K562 (cell line): ENCODE results near the gene HAP1. TPM values are rescaled to one million over a fixed set of nuclear protein-coding genes. Genes with fewer than 3 reads are reported as not detected.
A peak's percentile ranks its signal among the peaks of the same experiment; 100 is the strongest.

Experiments used
- BCLAF1 ChIP-seq, 2 experiments: fragments of 450-650 bp in 1 of 2; IDR thresholded peaks; 2 replicates each; pipeline ENCODE4 v1.6.1; 2011 to 2017; ENCODE audit warnings: low read depth in 2 of 2, antibody characterized with exemption in 1 of 2, borderline replicate concordance in 1 of 2, low read length in 1 of 2, mild to moderate bottlenecking in 1 of 2, mixed read lengths in 1 of 2; ENCODE audit not compliant: control insufficient read depth in 1 of 2
- DEAF1 ChIP-seq: fragments of 450-650 bp; formaldehyde crosslinking; IDR thresholded peaks from 2 replicates; pipeline ENCODE4 v1.4.0; 2020; ENCODE audit warnings: mild to moderate bottlenecking, moderate library complexity
- ELF1 ChIP-seq: fragments of 200-800 bp; sonication (Bioruptor generic); IDR thresholded peaks from 2 replicates; pipeline ENCODE4 v1.6.1; 2016; ENCODE audit warnings: missing genetic modification characterization, missing compliant biosample characterization
- ETS1 ChIP-seq: conservative IDR thresholded peaks from 2 replicates; pipeline ENCODE4 v1.6.1; 2011; ENCODE audit warnings: low read depth, mild to moderate bottlenecking, low read length; ENCODE audit not compliant: control insufficient read depth
- FOXA1 ChIP-seq: fragments of 450-650 bp; IDR thresholded peaks from 2 replicates; pipeline ENCODE4 v1.6.1; 2016; ENCODE audit warnings: mild to moderate bottlenecking, borderline replicate concordance
- MECOM ChIP-seq: fragments of 250-450 bp; sonication (Bioruptor Pico); IDR thresholded peaks from 2 replicates; pipeline ENCODE4 v1.8.0; 2022; ENCODE audit warnings: inconsistent platforms
- MNT ChIP-seq, 2 experiments: fragments of 450-650 bp; conservative IDR thresholded peaks; 2 replicates each; pipeline ENCODE4 v1.6.1; 2017; ENCODE audit warnings: mild to moderate bottlenecking in 2 of 2, moderate library complexity in 2 of 2
- NCOA4 ChIP-seq: fragments of 450-650 bp; IDR thresholded peaks from 2 replicates; pipeline ENCODE4 v1.6.1; 2018; ENCODE audit warnings: mild to moderate bottlenecking; ENCODE audit not compliant: partially characterized antibody
- NFE2L1 ChIP-seq: fragments of 450-650 bp; IDR thresholded peaks from 2 replicates; pipeline ENCODE4 v1.6.1; 2016; ENCODE audit warnings: missing genetic modification characterization, low read depth, mild to moderate bottlenecking, missing compliant biosample characterization, moderate library complexity, borderline replicate concordance
- NKRF ChIP-seq: fragments of 450-650 bp; IDR thresholded peaks from 2 replicates; pipeline ENCODE4 v1.6.1; 2016; ENCODE audit warnings: borderline replicate concordance
- RBM22 ChIP-seq: fragments of 200-400 bp; formaldehyde crosslinking; IDR thresholded peaks from 2 replicates; pipeline ENCODE4 v1.6.1; 2018; ENCODE audit warnings: low read length, low read depth; ENCODE audit not compliant: poor library complexity, severe bottlenecking
- RBM34 ChIP-seq: fragments of 200-400 bp; formaldehyde crosslinking; IDR thresholded peaks from 2 replicates; pipeline ENCODE4 v1.6.1; 2018; ENCODE audit warnings: low read length, borderline replicate concordance; ENCODE audit not compliant: insufficient read depth
- SNAPC5 ChIP-seq: fragments of 250-450 bp; sonication (Bioruptor Pico); IDR thresholded peaks from 2 replicates; pipeline ENCODE4 v1.8.0; 2021; ENCODE audit warnings: moderate library complexity, mild to moderate bottlenecking, inconsistent platforms
- TAF15 ChIP-seq: fragments of 200-400 bp; formaldehyde crosslinking; IDR thresholded peaks from 2 replicates; pipeline ENCODE4 v1.6.1; 2017; ENCODE audit warnings: mild to moderate bottlenecking, low read depth, low read length, moderate library complexity
- ZNF76 ChIP-seq: fragments of 250-450 bp; sonication (Bioruptor Pico); IDR thresholded peaks from 2 replicates; pipeline ENCODE4 v1.4.0; 2020; ENCODE audit warnings: mild to moderate bottlenecking, moderate library complexity, borderline replicate concordance
- polyA plus RNA-seq, 8 experiments: library from polyadenylated mRNA; depleted of rRNA in 4 of 8; stranded (reverse) in 5 of 8; unstranded in 3 of 8; fragments of >200 nt; fragmentation: Nextera tagmentation in 2 of 8; fragmentation: Illumina TruSeq in 1 of 8; extraction: Ambion mirVana in 2 of 8; extraction: Trizol in 1 of 8; gene quantifications; 2 replicates each; pipeline versions ENCODE4 v1.2.1 to v1.2.3, GENCODE V29; 2011 to 2014; ENCODE audit warnings: inconsistent platforms in 1 of 8, missing spikeins in 1 of 8
- total RNA-seq, 7 experiments: library from RNA; depleted of rRNA in 6 of 7; stranded (reverse); fragments of >200 nt in 6 of 7; fragmentation: Illumina TruSeq in 2 of 7; extraction: Trizol in 2 of 7; gene quantifications; 2 replicates each; pipeline versions ENCODE4 v1.2.1 to v1.2.3, GENCODE V29; 2011 to 2021; ENCODE audit warnings: low replicate concordance in 1 of 7

The HAP1 gene
- total and polyA plus RNA-seq, 9 of the 15 experiments (the other 6 are each of a cell fraction or from before 2014, with no cell fraction given), result under 0.01 to 0.09 (median 0.04) TPM; not detected in 6

GRCh38 chr17:41688641-41689496, 45.6 kb downstream of the HAP1 start, which contains the start of gene EIF1 (continued):
- no peak; a peak in 1 of 4 replicates for TF ChIP-seq MNT (conservative IDR thresholded peaks at IDR 0.05)
- no peak for TF ChIP-seq SNAPC5
- TF ChIP-seq RBM34, result no peak
- no peak for TF ChIP-seq MECOM (CRISPR knock-in tag)
- peak; percentile 86 for TF ChIP-seq ETS1
- peak; percentile 65 for TF ChIP-seq ZNF76 (CRISPR knock-in tag)
- TF ChIP-seq RBM22, result peak; percentile 100
- TF ChIP-seq DEAF1 (CRISPR knock-in tag), result peak; percentile 35; the same call in 1 of the 2 replicates
- no peak for TF ChIP-seq NFE2L1 (tag)
- peak in 1 of 2 experiments; percentile 82; a peak in 2 of 4 replicates for TF ChIP-seq BCLAF1 (IDR thresholded peaks at IDR 0.05; ENCODE audit: borderline replicate concordance in 1 of 2, control insufficient read depth in 1 of 2, low read depth in 2 of 2, low read length in 1 of 2)
- TF ChIP-seq TAF15, result no peak
- no peak for TF ChIP-seq NKRF
- peak; percentile 78 for TF ChIP-seq ELF1
- TF ChIP-seq FOXA1, result no peak
- TF ChIP-seq NCOA4, result no peak
